Stomach smooth muscle (tissue), 2 donors: Measurements from ENCODE around the gene PTHLH.
A peak's percentile ranks its signal among the peaks of the same experiment; 100 is the strongest.

Source experiments
- H3K27ac ChIP-seq: one replicate; pipeline ENCODE4 v1.7.0; 2013; ENCODE audit warnings: mild to moderate bottlenecking, low read length, inconsistent platforms
- H3K27me3 ChIP-seq, 2 donors: one replicate each; pipeline ENCODE4 v1.7.0; 2013; ENCODE audit warnings: low read length in 2 of 2; ENCODE audit not compliant: insufficient read depth in 2 of 2, control insufficient read depth in 1 of 2
- H3K36me3 ChIP-seq, 2 donors: one replicate each; pipeline ENCODE4 v1.7.0; 2013; ENCODE audit warnings: low read length in 2 of 2; ENCODE audit not compliant: control insufficient read depth in 2 of 2, insufficient read depth in 2 of 2
- H3K4me1 ChIP-seq: one replicate; pipeline ENCODE4 v1.7.0; 2013; ENCODE audit warnings: low read length; ENCODE audit not compliant: control insufficient read depth, insufficient read depth
- H3K4me3 ChIP-seq, 2 donors: one replicate each; pipeline ENCODE4 v1.7.0; 2013; ENCODE audit warnings: low read length in 2 of 2
- H3K9ac ChIP-seq, 2 donors: one replicate each; pipeline ENCODE4 v1.7.0; 2013; ENCODE audit warnings: low read length in 2 of 2, mild to moderate bottlenecking in 1 of 2
- H3K9me3 ChIP-seq, 2 donors: one replicate each; pipeline ENCODE4 v1.7.0; 2013; ENCODE audit warnings: low read length in 2 of 2; ENCODE audit not compliant: control insufficient read depth in 2 of 2
- donor health status: healthy.
- donor health status: Pancreatic carcinoma.

Gene PTHLH

GRCh38 chr12:27940245-27940644 is 32.3 kb downstream of the PTHLH start:
- Histone ChIP-seq H3K27ac (no peak overlapping the region), H3K36me3 (no peaks in the 10 kb centered on the region), H3K27me3 (no peaks in the 10 kb centered on the region), H3K4me1 (no peaks in the 10 kb centered on the region), H3K9ac (no peak overlapping the region), H3K4me3 (no peak overlapping the region), H3K9me3 (no peaks in the 10 kb centered on the region)

DNA sequence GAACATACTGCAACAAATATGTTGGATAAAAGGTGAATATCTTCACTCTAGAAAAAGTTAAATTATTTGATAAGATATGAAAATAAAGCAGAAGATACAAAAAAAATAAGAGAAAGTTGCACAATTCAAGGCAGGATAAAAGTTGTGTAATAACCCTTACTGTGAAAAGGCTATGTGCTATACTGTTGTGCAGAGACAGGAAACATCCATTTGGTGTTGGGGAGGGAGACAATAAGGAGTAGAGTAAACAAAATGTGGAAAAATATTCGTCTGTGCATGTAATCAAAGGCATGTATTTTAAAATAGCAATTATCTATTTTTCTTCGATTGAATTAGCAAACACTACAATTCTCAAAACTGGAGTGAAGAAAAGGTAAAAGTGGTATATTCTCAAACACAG is 34.8 kb downstream of the PTHLH start:
- H3K36me3 ChIP-seq, result no peaks in the 10 kb centered on the region
- no peaks in the 10 kb centered on the region for H3K27me3 ChIP-seq
- no peak overlapping the region for H3K9ac ChIP-seq
- no peaks in the 10 kb centered on the region for H3K9me3 ChIP-seq
- H3K4me3 ChIP-seq, result no peak overlapping the region
- no peak overlapping the region for H3K27ac ChIP-seq
- H3K4me1 ChIP-seq, result no peaks in the 10 kb centered on the region

GRCh38 chr12:27936196-27936595 is 36.3 kb downstream of the PTHLH start:
- Histone ChIP-seq H3K9me3 (no peaks in the 10 kb centered on the region), H3K27ac (no peak overlapping the region), H3K27me3 (no peaks in the 10 kb centered on the region), H3K4me3 (no peak overlapping the region), H3K4me1 (no peaks in the 10 kb centered on the region), H3K36me3 (no peaks in the 10 kb centered on the region), H3K9ac (no peak overlapping the region)

- H3K4me3 ChIP-seq, result no peak overlapping the region
- no peaks in the 10 kb centered on the region for H3K9me3 ChIP-seq
- H3K9ac ChIP-seq, result no peak overlapping the region
- no peaks in the 10 kb centered on the region for H3K27me3 ChIP-seq
- no peaks in the 10 kb centered on the region for H3K36me3 ChIP-seq
- H3K27ac ChIP-seq, result no peak overlapping the region
- H3K4me1 ChIP-seq, result no peaks in the 10 kb centered on the region
Observed at GRCh38 chr12:27934276-27934675, 38.3 kb downstream of the PTHLH start.

- Histone ChIP-seq H3K27me3 (no peaks in the 10 kb centered on the region), H3K9me3 (no peaks in the 10 kb centered on the region), H3K36me3 (no peaks in the 10 kb centered on the region), H3K4me3 (no peak overlapping the region), H3K27ac (no peak overlapping the region), H3K4me1 (no peaks in the 10 kb centered on the region), H3K9ac (no peak overlapping the region)
Observed at GRCh38 chr12:27931390-27931789, 41.1 kb downstream of the PTHLH start.

DNA sequence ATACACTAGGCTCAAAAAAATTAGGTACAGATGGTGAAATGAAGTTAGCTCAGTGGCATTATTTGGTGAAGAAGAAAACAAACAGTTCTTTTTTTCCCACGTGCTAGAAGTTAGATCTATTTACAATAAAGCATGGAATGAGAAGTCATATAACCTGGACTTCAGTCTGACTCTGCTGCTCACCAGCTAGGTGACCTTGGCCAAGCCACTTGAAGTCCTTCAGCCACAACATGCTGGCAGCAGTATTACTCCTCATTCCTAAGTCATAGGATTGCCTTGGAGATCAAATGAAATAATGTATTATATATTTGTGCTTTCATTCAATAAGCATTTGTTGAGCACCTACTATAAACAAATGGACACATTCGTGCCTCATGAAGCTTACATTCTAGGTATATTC is 45.2 kb downstream of the PTHLH start:
- H3K9ac ChIP-seq, result no peak overlapping the region
- H3K27me3 ChIP-seq, result no peaks in the 10 kb centered on the region
- no peaks in the 10 kb centered on the region for H3K36me3 ChIP-seq
- H3K4me3 ChIP-seq, result no peak overlapping the region
- no peaks in the 10 kb centered on the region for H3K9me3 ChIP-seq
- H3K4me1 ChIP-seq, result peaks cover 8% of the 10 kb centered on the region
- H3K27ac ChIP-seq, result no peak overlapping the region

DNA sequence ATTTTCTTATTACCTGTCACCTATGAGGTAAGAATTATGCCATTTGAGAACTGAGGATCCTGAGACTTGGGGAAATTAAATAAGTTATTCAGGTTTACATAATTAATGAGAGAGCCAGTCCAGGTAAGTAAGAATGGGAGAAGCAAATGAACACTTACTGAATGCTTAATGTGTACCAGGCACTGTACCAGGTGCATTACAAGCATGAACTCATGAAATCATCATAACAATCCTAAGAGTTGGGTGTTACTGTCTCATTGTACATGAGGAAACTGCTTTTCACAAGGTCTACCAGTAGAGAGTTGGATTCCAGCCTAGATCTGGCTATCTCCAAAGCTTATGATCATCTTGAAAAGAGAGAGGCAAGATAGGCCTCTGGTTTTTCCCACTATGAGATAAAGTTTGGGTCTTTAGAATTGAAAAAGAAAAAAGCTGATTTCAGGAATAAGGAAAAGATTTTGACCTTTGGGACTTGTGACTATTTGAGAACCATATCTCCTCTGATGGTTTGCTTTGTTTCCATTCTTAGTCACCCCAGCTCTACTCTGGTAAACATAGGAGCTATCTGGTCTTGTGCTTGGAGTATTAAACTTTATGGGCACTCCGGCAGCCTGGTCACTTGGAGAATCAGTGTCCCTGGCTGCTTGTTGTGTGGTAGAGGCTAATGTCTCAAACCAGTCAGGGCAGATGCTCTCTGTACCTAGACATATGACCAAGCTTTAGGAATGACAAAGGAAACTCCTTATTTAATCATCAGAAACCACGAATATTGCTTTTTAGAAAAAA is 48.0 kb downstream of the PTHLH start:
- Histone ChIP-seq H3K27ac (no peak overlapping the region), H3K27me3 (no peaks in the 10 kb centered on the region), H3K36me3 (no peaks in the 10 kb centered on the region), H3K4me3 (no peak overlapping the region), H3K4me1 (peaks cover 9% of the 10 kb centered on the region), H3K9me3 (no peaks in the 10 kb centered on the region), H3K9ac (no peak overlapping the region)

GRCh38 chr12:27922531-27923139 is 49.9 kb downstream of the PTHLH start:
- no peaks in the 10 kb centered on the region for H3K36me3 ChIP-seq
- H3K9me3 ChIP-seq, result no peaks in the 10 kb centered on the region
- peak overlapping the region in 1 of 2 donors; percentile 15 for H3K4me3 ChIP-seq
- peaks cover 9% of the 10 kb centered on the region for H3K4me1 ChIP-seq
- H3K27me3 ChIP-seq, result no peaks in the 10 kb centered on the region
- no peak overlapping the region for H3K9ac ChIP-seq
- H3K27ac ChIP-seq, result no peak overlapping the region

DNA sequence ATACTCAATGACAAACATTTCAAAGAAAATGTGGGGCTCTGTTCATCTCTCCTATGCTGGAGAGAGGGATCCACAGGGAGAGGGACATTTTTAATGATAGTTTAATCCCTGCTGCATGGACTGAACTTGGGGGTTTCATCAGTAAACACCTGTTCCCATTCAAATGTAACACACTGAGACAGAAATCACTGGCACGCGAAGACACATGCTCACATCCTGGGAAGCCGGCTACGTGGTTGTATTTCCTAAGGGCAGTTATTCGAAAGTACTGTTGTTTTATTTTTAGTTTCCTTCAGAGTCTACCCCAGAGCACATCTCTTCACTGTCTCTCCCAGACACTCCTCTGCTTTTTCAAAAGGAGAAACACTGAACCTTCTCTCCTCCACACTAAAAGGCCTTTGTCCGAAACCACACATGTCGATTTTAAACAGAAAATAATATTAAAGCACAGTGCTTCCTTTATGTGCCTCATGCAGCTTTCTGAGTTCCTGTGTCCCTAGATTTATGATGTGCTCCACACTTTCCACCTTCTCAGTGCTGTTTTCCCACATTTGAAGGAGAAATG is 52.8 kb downstream of the PTHLH start:
- H3K27ac ChIP-seq, result no peak overlapping the region

DNA sequence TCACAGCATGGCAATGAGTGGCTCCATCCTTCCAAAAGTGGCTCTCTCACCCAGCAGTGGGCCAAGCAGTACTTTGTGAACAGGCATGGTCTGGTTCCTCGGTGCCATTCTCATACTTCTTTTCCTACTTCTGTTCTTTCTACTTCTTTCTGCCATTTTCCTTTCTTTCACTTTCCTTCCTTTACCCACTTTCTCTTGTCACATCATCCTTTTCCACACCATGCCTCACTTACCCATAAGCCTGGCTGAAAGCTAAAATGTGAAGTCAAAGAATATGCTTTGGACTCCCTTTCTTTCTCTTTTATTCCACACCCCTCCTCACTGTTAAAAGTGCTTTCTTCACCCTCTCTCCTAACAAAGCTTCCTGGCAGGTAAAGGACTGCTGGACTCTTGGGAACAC is 57.0 kb downstream of the PTHLH start:
- H3K4me3 ChIP-seq, result no peak overlapping the region
- no peak overlapping the region for H3K9ac ChIP-seq
- no peak overlapping the region for H3K27ac ChIP-seq
- H3K27me3 ChIP-seq, result no peaks in the 10 kb centered on the region
- H3K36me3 ChIP-seq, result no peaks in the 10 kb centered on the region
- no peaks in the 10 kb centered on the region for H3K4me1 ChIP-seq
- no peaks in the 10 kb centered on the region for H3K9me3 ChIP-seq

More for the DNA sequence above, 52.8 kb downstream of the PTHLH start:
- Histone ChIP-seq H3K27me3 (no peaks in the 10 kb centered on the region), H3K9ac (no peak overlapping the region), H3K4me3 (no peak overlapping the region), H3K36me3 (no peaks in the 10 kb centered on the region), H3K4me1 (peaks cover 9% of the 10 kb centered on the region), H3K9me3 (no peaks in the 10 kb centered on the region)

- H3K27ac ChIP-seq, result no peak overlapping the region
- H3K4me1 ChIP-seq, result no peaks in the 10 kb centered on the region
- H3K4me3 ChIP-seq, result no peak overlapping the region
- no peaks in the 10 kb centered on the region for H3K27me3 ChIP-seq
- H3K9ac ChIP-seq, result no peak overlapping the region
- no peaks in the 10 kb centered on the region for H3K36me3 ChIP-seq
- H3K9me3 ChIP-seq, result no peaks in the 10 kb centered on the region
Observed at GRCh38 chr12:27915021-27915420, 57.5 kb downstream of the PTHLH start.
